ENCODE measurements around the gene ZNF362. TPM values are rescaled to one million over a fixed set of nuclear protein-coding genes. Genes with fewer than 3 reads are reported as not detected.

Gene ZNF362
- total and polyA plus RNA-seq, 10 of the 15 experiments (the other 5 are each of a cell fraction or from before 2014, with no cell fraction given) = 0.74 to 22.8 (median 7.4) TPM

DNA sequence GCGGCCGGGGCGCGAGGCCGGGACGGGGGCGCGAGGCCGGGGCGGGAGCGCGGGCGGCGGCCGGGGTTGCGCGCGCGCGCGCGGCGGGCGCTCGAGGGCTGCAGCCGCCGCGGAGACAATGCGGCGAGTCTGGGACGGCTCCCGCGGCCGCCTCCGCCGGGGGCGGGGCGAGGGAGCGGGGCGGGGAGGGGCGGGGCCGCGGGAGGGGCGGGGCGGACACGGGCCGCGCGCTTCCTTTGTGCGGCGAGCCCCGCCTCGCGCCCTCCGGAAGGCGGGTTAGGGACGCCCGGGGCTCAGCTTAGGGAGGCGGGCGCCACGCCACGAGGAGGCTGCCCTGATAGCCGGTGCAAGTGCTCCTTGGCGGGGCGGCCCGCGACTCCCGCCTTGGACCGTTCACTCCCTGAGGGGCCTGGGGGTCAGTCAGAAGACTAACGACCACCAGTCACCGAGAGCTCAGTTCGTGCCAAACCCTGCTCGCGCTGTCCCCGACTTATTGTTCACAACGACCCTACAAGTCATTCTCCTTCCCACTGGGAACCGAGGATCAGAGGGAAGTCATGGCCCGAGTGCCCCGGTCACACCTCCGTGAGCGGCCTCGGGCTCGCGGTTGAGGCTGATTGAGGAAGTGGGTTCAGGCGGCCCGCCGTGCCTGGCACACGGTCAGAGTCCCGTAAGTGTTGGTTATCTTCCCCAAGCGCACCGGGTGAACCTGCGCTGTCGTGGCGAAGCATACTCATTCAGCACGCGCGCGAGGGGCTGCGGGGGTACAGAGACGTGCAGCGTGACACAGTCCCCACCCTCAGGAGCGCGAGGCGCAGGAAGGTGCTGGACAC is 93.7 kb downstream of the ZNF362 start (continued):
- TF ChIP-seq, protein P1, sequence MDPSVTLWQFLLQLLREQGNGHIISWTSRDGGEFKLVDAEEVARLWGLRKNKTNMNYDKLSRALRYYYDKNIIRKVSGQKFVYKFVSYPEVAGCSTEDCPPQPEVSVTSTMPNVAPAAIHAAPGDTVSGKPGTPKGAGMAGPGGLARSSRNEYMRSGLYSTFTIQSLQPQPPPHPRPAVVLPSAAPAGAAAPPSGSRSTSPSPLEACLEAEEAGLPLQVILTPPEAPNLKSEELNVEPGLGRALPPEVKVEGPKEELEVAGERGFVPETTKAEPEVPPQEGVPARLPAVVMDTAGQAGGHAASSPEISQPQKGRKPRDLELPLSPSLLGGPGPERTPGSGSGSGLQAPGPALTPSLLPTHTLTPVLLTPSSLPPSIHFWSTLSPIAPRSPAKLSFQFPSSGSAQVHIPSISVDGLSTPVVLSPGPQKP (IDR thresholded peaks at IDR 0.05; ENCODE audit: low read depth, low read length) = no peak
- peak; percentile 58; the same call in 1 of the 2 replicates for TF ChIP-seq RUNX3 (IDR thresholded peaks at IDR 0.05; ENCODE audit: low read length)
- TF ChIP-seq HCFC1 (IDR thresholded peaks at IDR 0.05; ENCODE audit: low read length) = no peak
- no peak for TF ChIP-seq FOXK2 (IDR thresholded peaks at IDR 0.05)
- TF ChIP-seq MXI1 (IDR thresholded peaks at IDR 0.05; ENCODE audit: low read depth, low read length) = peak; percentile 81
- TF ChIP-seq TCF12 (IDR thresholded peaks at IDR 0.05; ENCODE audit: low read depth, low read length) = peak; percentile 14; the same call in 1 of the 2 replicates
- peak; percentile 43; the same call in 1 of the 2 replicates for TF ChIP-seq YY1 (IDR thresholded peaks at IDR 0.05; ENCODE audit: low read depth, low read length)
- TF ChIP-seq ZNF207 (IDR thresholded peaks at IDR 0.05; ENCODE audit: borderline replicate concordance) = peak; percentile 69; the same call in 1 of the 2 replicates
- no peak for TF ChIP-seq POLR2AphosphoS2 (IDR thresholded peaks at IDR 0.05; ENCODE audit: low read depth, low read length)
- TF ChIP-seq PAX5 (IDR thresholded peaks at IDR 0.05; ENCODE audit: borderline replicate concordance, low read depth, low read length) = peak; percentile 81
- TF ChIP-seq EED (IDR thresholded peaks at IDR 0.05; ENCODE audit: low read depth) = peak; percentile 59; the same call in 1 of the 2 replicates
- TF ChIP-seq, protein P2, sequence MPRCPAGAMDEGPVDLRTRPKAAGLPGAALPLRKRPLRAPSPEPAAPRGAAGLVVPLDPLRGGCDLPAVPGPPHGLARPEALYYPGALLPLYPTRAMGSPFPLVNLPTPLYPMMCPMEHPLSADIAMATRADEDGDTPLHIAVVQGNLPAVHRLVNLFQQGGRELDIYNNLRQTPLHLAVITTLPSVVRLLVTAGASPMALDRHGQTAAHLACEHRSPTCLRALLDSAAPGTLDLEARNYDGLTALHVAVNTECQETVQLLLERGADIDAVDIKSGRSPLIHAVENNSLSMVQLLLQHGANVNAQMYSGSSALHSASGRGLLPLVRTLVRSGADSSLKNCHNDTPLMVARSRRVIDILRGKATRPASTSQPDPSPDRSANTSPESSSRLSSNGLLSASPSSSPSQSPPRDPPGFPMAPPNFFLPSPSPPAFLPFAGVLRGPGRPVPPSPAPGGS (IDR thresholded peaks at IDR 0.05; ENCODE audit: borderline replicate concordance, insufficient read depth, low read depth, low read length, poor library complexity, severe bottlenecking) = no peak
- TF ChIP-seq, protein P3, sequence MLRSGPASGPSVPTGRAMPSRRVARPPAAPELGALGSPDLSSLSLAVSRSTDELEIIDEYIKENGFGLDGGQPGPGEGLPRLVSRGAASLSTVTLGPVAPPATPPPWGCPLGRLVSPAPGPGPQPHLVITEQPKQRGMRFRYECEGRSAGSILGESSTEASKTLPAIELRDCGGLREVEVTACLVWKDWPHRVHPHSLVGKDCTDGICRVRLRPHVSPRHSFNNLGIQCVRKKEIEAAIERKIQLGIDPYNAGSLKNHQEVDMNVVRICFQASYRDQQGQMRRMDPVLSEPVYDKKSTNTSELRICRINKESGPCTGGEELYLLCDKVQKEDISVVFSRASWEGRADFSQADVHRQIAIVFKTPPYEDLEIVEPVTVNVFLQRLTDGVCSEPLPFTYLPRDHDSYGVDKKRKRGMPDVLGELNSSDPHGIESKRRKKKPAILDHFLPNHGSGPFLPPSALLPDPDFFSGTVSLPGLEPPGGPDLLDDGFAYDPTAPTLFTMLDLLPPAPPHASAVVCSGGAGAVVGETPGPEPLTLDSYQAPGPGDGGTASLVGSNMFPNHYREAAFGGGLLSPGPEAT (IDR thresholded peaks at IDR 0.05; ENCODE audit: low read depth) = peak; percentile 57; the same call in 1 of the 2 replicates
- no peak for TF ChIP-seq TBL1XR1 (IDR thresholded peaks at IDR 0.05; ENCODE audit: low read depth, low read length)

MicroRNAs encoded within 50 kb of the gene (microRNA counts, 767-probe panel; counts per million panel counts)
- microRNA hsa-miR-3605-5p = 784 counts per million, percentile 18 among the panel's probes with 10 or more counts

Small RNA genes lying within 50 kb of the gene (microRNA-seq; reads per million reads assigned to microRNA genes)
- gene MIR3605 = 5.8 reads per million, percentile 33 among the genes with 10 or more reads in this experiment

Small RNA genes lying within 50 kb of the gene (small RNA-seq; reads per million reads assigned to genes)
- gene RN7SKP16 = not detected

Other genes starting within 250 kb of the ZNF362 start
- 191 and 229 TPM in 2 replicates for gene AK2, start 219.6 kb upstream of the ZNF362 start, total RNA-seq (2014; rRNA removed)
- gene AK2, start 219.6 kb upstream of the ZNF362 start, total RNA-seq (2014; rRNA removed; fragmentation: Illumina TruSeq; extraction: Trizol) = 284 and 290 TPM in 2 replicates
- 272 and 290 TPM in 2 replicates for gene AK2, start 219.6 kb upstream of the ZNF362 start, total RNA-seq (2021)
- 415 and 485 TPM in 2 replicates for gene AK2, start 219.6 kb upstream of the ZNF362 start, polyA plus RNA-seq (2011; rRNA removed)
- 500 and 533 TPM in 2 replicates for gene AK2, start 219.6 kb upstream of the ZNF362 start, polyA plus RNA-seq (2014; fragmentation: Illumina TruSeq; extraction: Trizol)
- gene AK2, start 219.6 kb upstream of the ZNF362 start, polyA plus RNA-seq (2014; fragmentation: Nextera tagmentation; extraction: Ambion mirVana) = 10 to 100 TPM; 52.3 to 80.3 TPM
- 248 and 259 TPM in 2 replicates for gene AK2, start 219.6 kb upstream of the ZNF362 start, polyA plus RNA-seq (2014; rRNA removed)
- gene AK2, start 219.6 kb upstream of the ZNF362 start, polyA plus RNA-seq (2016; fragmentation: Nextera tagmentation; extraction: Ambion mirVana) = 100 to 1,000 TPM; 347 to 359 TPM
- gene AZIN2, start 175.3 kb upstream of the ZNF362 start, total RNA-seq (2014; rRNA removed) = 0.16 and 0.85 TPM in 2 replicates
- 0.31 TPM in 1 of 2 replicates, not detected in the other for gene AZIN2, start 175.3 kb upstream of the ZNF362 start, total RNA-seq (2014; rRNA removed; fragmentation: Illumina TruSeq; extraction: Trizol)
- 0.19 and 0.31 TPM in 2 replicates for gene AZIN2, start 175.3 kb upstream of the ZNF362 start, total RNA-seq (2021)
- gene AZIN2, start 175.3 kb upstream of the ZNF362 start, polyA plus RNA-seq (2011; rRNA removed) = 0.04 and 0.14 TPM in 2 replicates
- 0.03 and 0.12 TPM in 2 replicates for gene AZIN2, start 175.3 kb upstream of the ZNF362 start, polyA plus RNA-seq (2014; fragmentation: Illumina TruSeq; extraction: Trizol)
- under 1 TPM; 0.02 to 0.05 TPM for gene AZIN2, start 175.3 kb upstream of the ZNF362 start, polyA plus RNA-seq (2014; fragmentation: Nextera tagmentation; extraction: Ambion mirVana)
- 0.15 and 0.52 TPM in 2 replicates for gene AZIN2, start 175.3 kb upstream of the ZNF362 start, polyA plus RNA-seq (2014; rRNA removed)
- under 1 TPM; 0.33 to 0.35 TPM for gene AZIN2, start 175.3 kb upstream of the ZNF362 start, polyA plus RNA-seq (2016; fragmentation: Nextera tagmentation; extraction: Ambion mirVana)
- 1.2 and 2.2 TPM in 2 replicates for gene TRIM62, start 74.4 kb upstream of the ZNF362 start, total RNA-seq (2014; rRNA removed)
- gene TRIM62, start 74.4 kb upstream of the ZNF362 start, total RNA-seq (2014; rRNA removed; fragmentation: Illumina TruSeq; extraction: Trizol) = 0.69 and 1.0 TPM in 2 replicates
- gene TRIM62, start 74.4 kb upstream of the ZNF362 start, total RNA-seq (2021) = 4.1 and 4.2 TPM in 2 replicates
- gene TRIM62, start 74.4 kb upstream of the ZNF362 start, polyA plus RNA-seq (2011; rRNA removed) = 0.37 and 0.99 TPM in 2 replicates
- 2.7 and 2.8 TPM in 2 replicates for gene TRIM62, start 74.4 kb upstream of the ZNF362 start, polyA plus RNA-seq (2014; fragmentation: Illumina TruSeq; extraction: Trizol)
- gene TRIM62, start 74.4 kb upstream of the ZNF362 start, polyA plus RNA-seq (2014; fragmentation: Nextera tagmentation; extraction: Ambion mirVana) = under 1 TPM; 0.52 to 0.55 TPM
- gene TRIM62, start 74.4 kb upstream of the ZNF362 start, polyA plus RNA-seq (2014; rRNA removed) = 2.6 and 2.8 TPM in 2 replicates
- 1 to 10 TPM; 1.9 TPM for gene TRIM62, start 74.4 kb upstream of the ZNF362 start, polyA plus RNA-seq (2016; fragmentation: Nextera tagmentation; extraction: Ambion mirVana)
- not detected in 2 replicates for gene A3GALT2, start 64.6 kb downstream of the ZNF362 start, total RNA-seq (2014; rRNA removed)
- not detected in 2 replicates for gene A3GALT2, start 64.6 kb downstream of the ZNF362 start, total RNA-seq (2014; rRNA removed; fragmentation: Illumina TruSeq; extraction: Trizol)
- not detected in 2 replicates for gene A3GALT2, start 64.6 kb downstream of the ZNF362 start, total RNA-seq (2021)
- not detected in 2 replicates for gene A3GALT2, start 64.6 kb downstream of the ZNF362 start, polyA plus RNA-seq (2011; rRNA removed)
- not detected in 2 replicates for gene A3GALT2, start 64.6 kb downstream of the ZNF362 start, polyA plus RNA-seq (2014; fragmentation: Illumina TruSeq; extraction: Trizol)
- not detected for gene A3GALT2, start 64.6 kb downstream of the ZNF362 start, polyA plus RNA-seq (2014; fragmentation: Nextera tagmentation; extraction: Ambion mirVana)
- not detected in 2 replicates for gene A3GALT2, start 64.6 kb downstream of the ZNF362 start, polyA plus RNA-seq (2014; rRNA removed)
- not detected for gene A3GALT2, start 64.6 kb downstream of the ZNF362 start, polyA plus RNA-seq (2016; fragmentation: Nextera tagmentation; extraction: Ambion mirVana)
- gene PHC2, start 174.6 kb downstream of the ZNF362 start, total RNA-seq (2014; rRNA removed) = 27.7 and 29.3 TPM in 2 replicates
- 16.4 and 19.3 TPM in 2 replicates for gene PHC2, start 174.6 kb downstream of the ZNF362 start, total RNA-seq (2014; rRNA removed; fragmentation: Illumina TruSeq; extraction: Trizol)
- 35.9 and 36.0 TPM in 2 replicates for gene PHC2, start 174.6 kb downstream of the ZNF362 start, total RNA-seq (2021)
- 8.9 and 13.5 TPM in 2 replicates for gene PHC2, start 174.6 kb downstream of the ZNF362 start, polyA plus RNA-seq (2011; rRNA removed)
- gene PHC2, start 174.6 kb downstream of the ZNF362 start, polyA plus RNA-seq (2014; fragmentation: Illumina TruSeq; extraction: Trizol) = 17.2 and 31.7 TPM in 2 replicates
- 1 to 10 TPM; 2.4 to 6.5 TPM for gene PHC2, start 174.6 kb downstream of the ZNF362 start, polyA plus RNA-seq (2014; fragmentation: Nextera tagmentation; extraction: Ambion mirVana)
- 28.2 and 29.0 TPM in 2 replicates for gene PHC2, start 174.6 kb downstream of the ZNF362 start, polyA plus RNA-seq (2014; rRNA removed)
- 1 to 10 TPM; 2.0 to 6.6 TPM for gene PHC2, start 174.6 kb downstream of the ZNF362 start, polyA plus RNA-seq (2016; fragmentation: Nextera tagmentation; extraction: Ambion mirVana)
- 4.1 and 4.7 TPM in 2 replicates for gene ZSCAN20, start 216.2 kb downstream of the ZNF362 start, total RNA-seq (2014; rRNA removed)
- 4.2 and 5.1 TPM in 2 replicates for gene ZSCAN20, start 216.2 kb downstream of the ZNF362 start, total RNA-seq (2014; rRNA removed; fragmentation: Illumina TruSeq; extraction: Trizol)
- 4.4 and 4.7 TPM in 2 replicates for gene ZSCAN20, start 216.2 kb downstream of the ZNF362 start, total RNA-seq (2021)
- gene ZSCAN20, start 216.2 kb downstream of the ZNF362 start, polyA plus RNA-seq (2011; rRNA removed) = 2.4 and 2.6 TPM in 2 replicates
- 2.9 and 3.6 TPM in 2 replicates for gene ZSCAN20, start 216.2 kb downstream of the ZNF362 start, polyA plus RNA-seq (2014; fragmentation: Illumina TruSeq; extraction: Trizol)
- gene ZSCAN20, start 216.2 kb downstream of the ZNF362 start, polyA plus RNA-seq (2014; fragmentation: Nextera tagmentation; extraction: Ambion mirVana) = under 1 TPM; 0.35 to 0.37 TPM
- gene ZSCAN20, start 216.2 kb downstream of the ZNF362 start, polyA plus RNA-seq (2014; rRNA removed) = 2.0 and 2.3 TPM in 2 replicates
- 1 to 10 TPM; 2.2 to 2.3 TPM for gene ZSCAN20, start 216.2 kb downstream of the ZNF362 start, polyA plus RNA-seq (2016; fragmentation: Nextera tagmentation; extraction: Ambion mirVana)

Measured in GM12878 (cell line).